Heart left ventricle (tissue), 13 donors: Measurements from ENCODE around the gene SLC25A13.

ENCODE experiments used
- CTCF ChIP-seq, 12 donors: fragments of 200-600 bp; sonication (generic) in 4 of 12; IDR thresholded peaks; one replicate each; pipeline versions ENCODE4 v1.5.0 to v1.8.0; 2018 to 2022; ENCODE audit warnings: antibody characterized with exemption in 12 of 12, mild to moderate bottlenecking in 5 of 12
- POLR2A ChIP-seq, 2 donors: fragments of 450-650 bp; IDR thresholded peaks; one replicate each; pipeline ENCODE4 v1.6.1; 2017; ENCODE audit warnings: antibody characterized with exemption in 2 of 2, mild to moderate bottlenecking in 2 of 2, moderate library complexity in 2 of 2
- donor health status: ischemic (EF 13 %, LVEDD 7.1; RV severe dilation, severe dysfunction).
- donor health status: DM: no; HTN: yes; CAD: no.
- donor health status: DM: no; HTN: no; CAD: no.
- donor health status: ischemic (EF 25% LVEDD 6.9; RV normal size, moderate dysfunction).
- donor health status: ischemic (EF 25% LVEDD 5.7; RV mildly dilated, moderate dysfunction).
- donor health status: ischemic (EF 35%, LVEDD 5.7; RV mildly dilated, moderate dysfunction).
- donor health status: nonischemic (EF 11% LVEDD 7.7; RV severe dilation, severe dysfunction).
- donor health status: DM: yes; HTN: yes; CAD: no.
- donor health status: PGD.
- donor health status: ischemic (EF 29% LVEDD 5.4; RV normal size, mild dysfunction).
- donor health status: nonischemic (EF 23%, LVEDD 6.1; RV moderate dilation, normal function).

GRCh38 chr7:96074871-96075270 lies 247.0 kb downstream of the SLC25A13 start:
- TF ChIP-seq CTCF (IDR thresholded peaks at IDR 0.05) (no peak), POLR2A (IDR thresholded peaks at IDR 0.05) (no peak)
